ENCODE data around the gene PLCB1. TPM values are rescaled to one million over a fixed set of nuclear protein-coding genes. Genes with fewer than 3 reads are reported as not detected.

Gene PLCB1
- total and polyA plus RNA-seq, 4 donors: 1.6 to 43.8 (median 6.1) TPM

DNA sequence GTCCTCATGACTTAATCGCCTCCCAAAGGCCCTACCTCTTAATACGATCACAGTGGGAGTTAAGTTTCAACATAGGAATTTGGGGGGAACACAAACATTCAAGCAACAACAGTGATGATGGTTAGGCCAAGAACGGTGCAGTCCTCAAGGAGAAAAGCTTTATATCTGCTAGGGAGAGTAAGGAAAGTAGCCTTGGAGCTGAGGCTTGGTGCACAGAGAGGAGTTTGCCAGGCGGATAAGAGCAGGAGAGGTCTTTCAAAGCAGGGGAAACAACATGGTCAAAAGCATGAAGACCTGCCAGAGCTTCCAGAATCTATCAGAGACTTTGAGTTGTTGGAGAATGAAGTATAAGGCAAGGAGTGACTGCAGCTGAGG lies 119.1 kb downstream of the PLCB1 start:
- Histone ChIP-seq H3K4me1 (ENCODE audit: control insufficient read depth in 5 of 5, insufficient read depth in 5 of 5, low read length in 5 of 5) (no peaks in the 10 kb centered on the region), H3K4me3 (no peak overlapping the region), H3K27me3 (ENCODE audit: control insufficient read depth in 3 of 3, insufficient read depth in 3 of 3, low read length in 2 of 3) (no peaks in the 10 kb centered on the region), H3K36me3 (ENCODE audit: control insufficient read depth in 4 of 4, insufficient read depth in 4 of 4, low read length in 4 of 4) (no peaks in the 10 kb centered on the region), H3K9me3 (ENCODE audit: control insufficient read depth in 4 of 4, insufficient read depth in 3 of 4, low read length in 3 of 4) (no peaks in the 10 kb centered on the region), H3K9ac (ENCODE audit: insufficient read depth in 1 of 2, low read length in 2 of 2) (no peak overlapping the region), H3K27ac (ENCODE audit: low read depth in 1 of 2, low read length in 1 of 2) (no peak overlapping the region)
- DNase-seq (no peak), ATAC-seq (ENCODE audit: insufficient read depth, low FRiP score) (no peak)
- TF ChIP-seq, protein P1, sequence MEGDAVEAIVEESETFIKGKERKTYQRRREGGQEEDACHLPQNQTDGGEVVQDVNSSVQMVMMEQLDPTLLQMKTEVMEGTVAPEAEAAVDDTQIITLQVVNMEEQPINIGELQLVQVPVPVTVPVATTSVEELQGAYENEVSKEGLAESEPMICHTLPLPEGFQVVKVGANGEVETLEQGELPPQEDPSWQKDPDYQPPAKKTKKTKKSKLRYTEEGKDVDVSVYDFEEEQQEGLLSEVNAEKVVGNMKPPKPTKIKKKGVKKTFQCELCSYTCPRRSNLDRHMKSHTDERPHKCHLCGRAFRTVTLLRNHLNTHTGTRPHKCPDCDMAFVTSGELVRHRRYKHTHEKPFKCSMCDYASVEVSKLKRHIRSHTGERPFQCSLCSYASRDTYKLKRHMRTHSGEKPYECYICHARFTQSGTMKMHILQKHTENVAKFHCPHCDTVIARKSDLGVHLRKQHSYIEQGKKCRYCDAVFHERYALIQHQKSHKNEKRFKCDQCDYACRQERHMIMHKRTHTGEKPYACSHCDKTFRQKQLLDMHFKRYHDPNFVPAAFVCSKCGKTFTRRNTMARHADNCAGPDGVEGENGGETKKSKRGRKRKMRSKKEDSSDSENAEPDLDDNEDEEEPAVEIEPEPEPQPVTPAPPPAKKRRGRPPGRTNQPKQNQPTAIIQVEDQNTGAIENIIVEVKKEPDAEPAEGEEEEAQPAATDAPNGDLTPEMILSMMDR (IDR thresholded peaks at IDR 0.05; ENCODE audit: control extremely low read depth, extremely low read depth): no peak
- 90 to 95% methylated on average over 4 of the region's 4 CpGs for WGBS, 2 donors

DNA sequence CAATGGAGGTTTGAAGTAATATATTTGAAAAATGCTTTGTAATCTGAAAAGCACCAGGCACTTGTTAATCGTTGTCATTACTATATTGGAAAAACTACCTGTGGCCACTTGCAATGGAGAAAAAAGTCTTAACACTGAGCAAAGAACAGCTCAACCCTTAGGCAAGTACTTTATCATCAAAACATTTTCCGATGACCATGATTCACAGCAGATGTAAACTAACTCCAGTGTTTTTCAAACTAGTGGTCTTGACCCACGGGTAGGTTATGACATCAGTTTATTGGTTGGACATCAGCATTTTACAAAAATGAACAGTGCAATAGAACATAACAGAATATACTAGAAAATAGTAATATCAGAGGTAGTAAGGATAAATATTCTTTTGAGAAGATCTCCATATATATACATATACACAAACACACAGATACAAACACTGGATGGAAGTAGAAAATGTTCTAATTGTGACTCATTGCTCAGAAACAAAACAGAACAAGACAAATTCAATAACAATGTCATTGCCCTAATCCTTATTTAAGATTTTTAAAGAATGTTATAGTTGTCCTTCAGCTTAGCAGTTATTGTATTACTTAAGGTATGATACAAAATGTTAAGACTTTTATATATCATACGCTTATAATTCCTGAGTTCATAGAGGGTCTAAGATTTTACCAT lies 123.0 kb downstream of the PLCB1 start:
- DNase-seq: no peak
- H3K9me3 ChIP-seq (ENCODE audit: control insufficient read depth in 4 of 4, insufficient read depth in 3 of 4, low read length in 3 of 4): no peaks in the 10 kb centered on the region
- H3K4me1 ChIP-seq (ENCODE audit: control insufficient read depth in 5 of 5, insufficient read depth in 5 of 5, low read length in 5 of 5): no peaks in the 10 kb centered on the region
- no peaks in the 10 kb centered on the region for H3K36me3 ChIP-seq (ENCODE audit: control insufficient read depth in 4 of 4, insufficient read depth in 4 of 4, low read length in 4 of 4)
- H3K4me3 ChIP-seq: no peak overlapping the region
- WGBS, 2 donors: 94 to 95% methylated on average over 4 of the region's 4 CpGs
- ATAC-seq (ENCODE audit: insufficient read depth, low FRiP score): no peak
- H3K27ac ChIP-seq (ENCODE audit: low read depth in 1 of 2, low read length in 1 of 2): no peak overlapping the region
- TF ChIP-seq, protein P1 (IDR thresholded peaks at IDR 0.05; ENCODE audit: control extremely low read depth, extremely low read depth): no peak
- no peaks in the 10 kb centered on the region for H3K27me3 ChIP-seq (ENCODE audit: control insufficient read depth in 3 of 3, insufficient read depth in 3 of 3, low read length in 2 of 3)
- H3K9ac ChIP-seq (ENCODE audit: insufficient read depth in 1 of 2, low read length in 2 of 2): no peak overlapping the region

DNA sequence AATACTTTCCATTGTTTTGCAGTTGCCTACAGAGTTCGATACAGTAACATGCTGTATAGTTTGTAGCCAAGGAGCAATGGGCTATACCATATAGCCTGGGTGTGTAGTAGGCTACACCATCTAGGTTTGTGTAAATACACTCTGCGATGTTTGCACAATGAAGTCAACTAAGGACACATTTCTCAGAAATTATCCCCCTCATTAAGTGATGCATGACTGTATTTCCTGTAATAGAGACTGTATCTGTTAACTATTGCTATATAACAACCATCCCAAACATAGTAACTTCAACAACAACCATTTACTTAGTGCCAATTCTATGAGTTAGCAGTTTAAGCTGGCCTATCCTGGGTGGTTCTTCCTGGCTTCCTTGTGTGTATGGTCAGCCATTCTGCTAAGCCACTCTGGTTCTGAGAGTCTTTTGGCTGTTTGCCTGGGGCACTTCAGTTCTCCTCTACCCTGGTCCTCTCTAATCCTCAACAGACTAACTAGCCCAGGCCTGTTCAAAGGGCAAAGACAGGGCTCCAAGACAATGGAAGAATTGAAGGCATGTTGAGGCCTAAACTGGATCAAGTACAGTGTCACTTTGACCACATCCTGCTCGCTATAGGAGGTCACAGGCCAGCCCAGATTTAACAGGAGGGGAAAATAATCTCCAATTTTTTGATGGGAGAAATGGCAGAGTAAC lies 124.0 kb downstream of the PLCB1 start:
- no peak overlapping the region for H3K9ac ChIP-seq (ENCODE audit: insufficient read depth in 1 of 2, low read length in 2 of 2)
- TF ChIP-seq, protein P1 (IDR thresholded peaks at IDR 0.05; ENCODE audit: control extremely low read depth, extremely low read depth): no peak
- H3K27ac ChIP-seq (ENCODE audit: low read depth in 1 of 2, low read length in 1 of 2): no peak overlapping the region
- DNase-seq: no peak
- H3K9me3 ChIP-seq (ENCODE audit: control insufficient read depth in 4 of 4, insufficient read depth in 3 of 4, low read length in 3 of 4): no peaks in the 10 kb centered on the region
- no peak for ATAC-seq (ENCODE audit: insufficient read depth, low FRiP score)
- WGBS, 2 donors: 89 to 92% methylated on average over 3 of the region's 3 CpGs
- no peak overlapping the region for H3K4me3 ChIP-seq
- no peaks in the 10 kb centered on the region for H3K27me3 ChIP-seq (ENCODE audit: control insufficient read depth in 3 of 3, insufficient read depth in 3 of 3, low read length in 2 of 3)
- no peaks in the 10 kb centered on the region for H3K4me1 ChIP-seq (ENCODE audit: control insufficient read depth in 5 of 5, insufficient read depth in 5 of 5, low read length in 5 of 5)
- H3K36me3 ChIP-seq (ENCODE audit: control insufficient read depth in 4 of 4, insufficient read depth in 4 of 4, low read length in 4 of 4): no peaks in the 10 kb centered on the region
